Omental fat pad (tissue), 4 donors: Measurements from ENCODE around the gene HES5. TPM values are rescaled to one million over a fixed set of nuclear protein-coding genes. Genes with fewer than 3 reads are reported as not detected.
"Not testable (repeated sequence)": the region's sequence is repeated elsewhere in the genome, so short reads cannot be mapped to it uniquely, and the experiment has no call there.

Experiments
- ATAC-seq: fragments of 150-250 bp; one replicate; pipeline ENCODE4 v1.9.1; 2016; ENCODE audit warnings: mild to moderate bottlenecking, moderate library complexity; ENCODE audit not compliant: low FRiP score
- DNase-seq: peaks from one replicate; pipeline ENCODE4 v3.0.0-alpha.2; 2019; ENCODE audit warnings: low spot score
- total RNA-seq, 4 donors: library from RNA; depleted of rRNA; stranded (reverse); fragments of >200 nt; gene quantifications; one replicate each; pipeline ENCODE4 v1.1.0, GENCODE V29; 2016
- TF ChIP-seq, protein P1 (sequence below), 3 donors: fragments of 450-650 bp; IDR thresholded peaks; one replicate each; pipeline ENCODE4 v1.5.1; 2016 to 2017; ENCODE audit warnings: antibody characterized with exemption in 3 of 3, mild to moderate bottlenecking in 3 of 3, moderate library complexity in 2 of 3

The HES5 gene
- total RNA-seq, 4 donors from 2014 or later, result not detected

GRCh38 chr1:2554621-2555387 is 24.7 kb upstream of the HES5 start:
- no peak for ATAC-seq
- TF ChIP-seq, protein P1, sequence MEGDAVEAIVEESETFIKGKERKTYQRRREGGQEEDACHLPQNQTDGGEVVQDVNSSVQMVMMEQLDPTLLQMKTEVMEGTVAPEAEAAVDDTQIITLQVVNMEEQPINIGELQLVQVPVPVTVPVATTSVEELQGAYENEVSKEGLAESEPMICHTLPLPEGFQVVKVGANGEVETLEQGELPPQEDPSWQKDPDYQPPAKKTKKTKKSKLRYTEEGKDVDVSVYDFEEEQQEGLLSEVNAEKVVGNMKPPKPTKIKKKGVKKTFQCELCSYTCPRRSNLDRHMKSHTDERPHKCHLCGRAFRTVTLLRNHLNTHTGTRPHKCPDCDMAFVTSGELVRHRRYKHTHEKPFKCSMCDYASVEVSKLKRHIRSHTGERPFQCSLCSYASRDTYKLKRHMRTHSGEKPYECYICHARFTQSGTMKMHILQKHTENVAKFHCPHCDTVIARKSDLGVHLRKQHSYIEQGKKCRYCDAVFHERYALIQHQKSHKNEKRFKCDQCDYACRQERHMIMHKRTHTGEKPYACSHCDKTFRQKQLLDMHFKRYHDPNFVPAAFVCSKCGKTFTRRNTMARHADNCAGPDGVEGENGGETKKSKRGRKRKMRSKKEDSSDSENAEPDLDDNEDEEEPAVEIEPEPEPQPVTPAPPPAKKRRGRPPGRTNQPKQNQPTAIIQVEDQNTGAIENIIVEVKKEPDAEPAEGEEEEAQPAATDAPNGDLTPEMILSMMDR (IDR thresholded peaks at IDR 0.05), result no peak

DNA sequence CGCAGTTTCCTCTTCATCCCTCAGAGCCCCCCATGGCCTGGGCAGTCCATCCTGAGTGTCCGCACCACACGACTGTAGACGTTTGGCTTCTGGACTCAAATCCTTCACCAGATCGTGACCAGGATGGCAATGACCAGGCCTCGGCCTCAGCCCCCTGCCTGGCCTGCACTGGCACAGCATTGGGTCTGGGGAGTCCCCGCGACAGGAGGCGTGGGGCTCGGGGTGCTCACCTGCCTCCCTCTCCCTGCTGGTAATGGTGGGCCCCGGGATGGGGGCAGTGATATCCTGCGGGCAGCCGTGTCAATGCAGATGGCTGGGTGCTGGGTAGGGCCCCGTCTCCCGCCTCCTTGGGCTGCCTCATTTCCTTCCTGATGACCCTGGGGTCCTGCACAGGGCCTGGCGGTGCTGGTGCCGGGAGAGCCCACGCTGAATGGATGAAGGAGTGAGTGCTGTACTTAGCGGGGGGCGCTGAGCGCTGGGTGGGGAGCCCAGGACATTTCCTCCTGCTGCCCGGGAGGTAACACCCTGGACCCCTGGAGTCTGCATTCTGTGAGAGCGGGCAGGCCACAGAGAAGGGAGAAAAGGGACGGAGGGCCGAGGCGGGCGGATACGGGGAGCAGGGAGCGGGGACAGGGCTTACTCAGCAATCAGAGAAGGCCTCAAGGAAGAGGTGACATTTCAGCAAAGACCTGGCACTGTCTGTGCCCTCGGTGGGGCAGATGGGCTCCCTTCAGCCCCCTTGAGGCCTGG is 24.0 kb upstream of the HES5 start:
- TF ChIP-seq, protein P1 (IDR thresholded peaks at IDR 0.05), result no peak
- DNase-seq (no peak), ATAC-seq (no peak)

More at GRCh38 chr1:2554621-2555387, 24.7 kb upstream of the HES5 start:
- no peak for DNase-seq

DNA sequence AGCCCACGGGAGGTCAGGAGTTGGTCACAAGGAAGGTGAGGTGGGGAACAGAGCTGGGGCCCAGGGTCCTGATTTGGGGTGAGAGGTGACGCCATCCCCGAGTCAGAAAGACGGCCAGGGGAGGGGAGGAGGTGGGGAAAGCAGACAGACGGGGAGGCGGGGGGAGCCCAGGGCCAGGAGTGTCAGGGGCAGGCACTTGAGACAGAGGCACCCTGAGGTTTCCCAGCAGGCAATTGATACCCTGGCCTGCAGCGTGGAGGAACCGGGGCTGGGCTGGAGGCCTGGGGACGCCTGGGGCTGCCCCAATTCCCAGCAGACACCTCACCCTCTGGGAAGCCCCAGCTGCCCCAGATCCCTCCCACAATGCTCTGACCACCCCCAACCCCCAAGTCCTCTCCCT is 23.0 kb upstream of the HES5 start:
- not testable (repeated sequence) for DNase-seq, ATAC-seq

- DNase-seq (no peak), ATAC-seq (no peak)
- TF ChIP-seq, protein P1 (IDR thresholded peaks at IDR 0.05), result no peak
Observed at GRCh38 chr1:2552189-2552588, 22.1 kb upstream of the HES5 start.

GRCh38 chr1:2551544-2551943 is 21.5 kb upstream of the HES5 start:
- DNase-seq, ATAC-seq: not testable (repeated sequence)

DNA sequence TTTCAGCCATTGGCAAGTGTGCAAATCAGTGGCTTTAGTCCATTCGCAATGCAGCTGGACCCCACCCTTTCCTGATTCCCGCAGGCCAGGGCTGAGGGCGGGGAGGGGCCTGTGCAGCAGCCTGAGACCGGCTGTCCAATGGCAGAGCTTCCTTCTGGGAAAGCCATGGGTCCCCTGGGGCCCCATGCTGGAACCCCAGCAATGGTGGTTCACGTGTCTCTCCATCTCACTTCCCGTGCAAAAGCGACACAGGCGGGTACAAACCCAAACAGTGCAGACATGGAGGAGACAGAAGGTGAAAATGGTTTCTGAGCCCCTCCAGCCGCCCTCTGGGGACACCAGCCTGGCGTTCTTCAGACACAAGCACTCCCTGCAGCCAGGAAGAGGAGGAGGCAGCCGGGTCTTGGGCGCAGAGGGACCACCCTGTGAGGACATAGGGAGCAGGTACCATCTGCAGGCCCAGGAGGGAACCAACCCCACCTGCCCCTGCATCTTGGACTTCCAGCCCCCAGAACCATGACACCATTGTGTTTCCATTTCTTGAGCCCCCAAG is 20.3 kb upstream of the HES5 start:
- not testable (repeated sequence) for ATAC-seq, DNase-seq

DNA sequence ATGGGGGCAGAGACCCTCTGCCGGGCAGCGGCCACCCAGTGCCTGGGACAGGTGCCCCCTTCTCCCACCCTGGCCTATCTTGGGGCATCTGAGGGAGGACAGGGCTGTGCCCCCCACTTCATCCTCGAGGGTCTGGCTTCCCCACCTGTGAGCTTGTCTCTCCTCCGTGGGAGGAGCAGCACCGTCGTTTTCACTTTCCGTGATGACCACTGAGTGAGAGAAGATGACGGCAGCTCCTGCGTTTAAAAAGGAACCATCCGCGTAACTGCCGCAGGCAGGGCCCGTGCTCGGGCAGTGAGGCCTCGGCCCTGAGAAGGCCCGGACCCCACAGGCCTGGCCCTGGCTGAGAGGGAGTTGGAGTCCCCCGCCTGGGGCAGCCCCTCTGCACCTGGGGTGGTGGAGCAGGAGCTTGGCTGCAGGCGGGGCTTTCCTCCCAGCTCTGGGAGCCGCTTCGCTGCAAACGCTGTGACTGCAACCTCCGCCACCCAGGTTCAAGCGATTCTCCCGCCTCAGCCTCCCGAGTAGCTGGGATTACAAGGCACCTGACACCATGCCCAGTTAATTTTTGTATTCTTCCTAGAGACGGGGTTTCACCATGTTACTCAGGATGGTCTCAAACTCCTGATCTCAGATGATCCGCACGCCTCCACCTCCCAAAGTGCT is 19.4 kb upstream of the HES5 start:
- ATAC-seq, DNase-seq: not testable (repeated sequence)

DNA sequence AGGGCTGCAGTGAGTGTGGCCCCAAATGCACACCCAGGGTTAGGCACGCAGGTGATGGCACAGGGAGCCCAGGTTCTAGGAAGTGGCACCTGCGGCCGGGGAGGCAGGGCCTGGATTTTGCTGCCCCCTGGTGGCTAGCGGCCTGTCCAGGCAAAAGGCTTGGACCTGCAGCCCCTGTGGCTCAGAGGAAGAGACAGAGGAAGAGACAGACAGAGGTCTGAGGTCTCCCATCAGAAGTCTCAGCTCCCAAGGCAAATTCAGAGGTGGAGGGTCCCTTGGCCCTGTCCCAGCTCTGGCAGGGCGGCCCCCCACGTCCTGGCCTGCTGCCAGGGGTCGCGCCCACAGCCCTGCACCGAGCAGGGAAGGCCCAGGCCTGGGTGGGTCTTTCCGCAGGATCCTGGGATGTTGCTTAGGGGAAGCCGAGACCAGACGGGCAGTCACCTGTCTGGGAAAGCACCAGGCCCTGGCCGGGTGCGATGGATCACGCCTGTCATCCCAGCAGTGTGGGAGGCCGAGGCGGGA is 18.1 kb upstream of the HES5 start:
- ATAC-seq (peak; percentile 27), DNase-seq (no peak)
- TF ChIP-seq, protein P1 (IDR thresholded peaks at IDR 0.05), result peak in 2 of 3 donors; percentile 43 to 58
